IPS-18c (cell line): ENCODE data around the gene TDRD12.
"Not testable (repeated sequence)": the region's sequence is repeated elsewhere in the genome, so short reads cannot be mapped to it uniquely, and the experiment has no call there.

Source experiments
- H3K4me3 ChIP-seq: 2 replicates; pipeline ENCODE4 v1.7.0; 2013; ENCODE audit warnings: low read depth, mild to moderate bottlenecking, low read length, moderate library complexity; ENCODE audit not compliant: insufficient read depth
- H3K9me3 ChIP-seq: one replicate; pipeline ENCODE4 v1.6.1; 2013; ENCODE audit warnings: mild to moderate bottlenecking, low read length, moderate library complexity; ENCODE audit not compliant: control insufficient read depth, insufficient read depth

The TDRD12 gene

GRCh38 chr19:32735936-32736335, 16.4 kb downstream of the TDRD12 start:
- H3K9me3 ChIP-seq: no peaks in the 10 kb centered on the region
- no peak overlapping the region for H3K4me3 ChIP-seq

- no peaks in the 10 kb centered on the region for H3K9me3 ChIP-seq
- H3K4me3 ChIP-seq: no peak overlapping the region
Measured at GRCh38 chr19:32743021-32743420, 23.5 kb downstream of the TDRD12 start.

- Histone ChIP-seq H3K4me3 (no peak overlapping the region), H3K9me3 (no peaks in the 10 kb centered on the region)
Measured at GRCh38 chr19:32743447-32743846, 23.9 kb downstream of the TDRD12 start.

- Histone ChIP-seq H3K4me3 (no peak overlapping the region), H3K9me3 (no peaks in the 10 kb centered on the region)
Measured at GRCh38 chr19:32744555-32745325, 25.2 kb downstream of the TDRD12 start.

GRCh38 chr19:32745594-32746251, 26.2 kb downstream of the TDRD12 start:
- not testable (repeated sequence) for H3K4me3 ChIP-seq, H3K9me3 ChIP-seq

- not testable (repeated sequence) for H3K9me3 ChIP-seq, H3K4me3 ChIP-seq
Measured at GRCh38 chr19:32746631-32747196, 27.1 kb downstream of the TDRD12 start.

- no peak overlapping the region for H3K4me3 ChIP-seq
Measured at GRCh38 chr19:32748497-32748896, 28.9 kb downstream of the TDRD12 start.

GRCh38 chr19:32748948-32749347, 29.4 kb downstream of the TDRD12 start:
- no peak overlapping the region for H3K4me3 ChIP-seq

More at GRCh38 chr19:32748497-32748896, 28.9 kb downstream of the TDRD12 start:
- H3K9me3 ChIP-seq: no peaks in the 10 kb centered on the region

GRCh38 chr19:32749361-32749760, 29.8 kb downstream of the TDRD12 start:
- no peak overlapping the region for H3K4me3 ChIP-seq
- no peaks in the 10 kb centered on the region for H3K9me3 ChIP-seq

More at GRCh38 chr19:32748948-32749347, 29.4 kb downstream of the TDRD12 start:
- no peaks in the 10 kb centered on the region for H3K9me3 ChIP-seq

GRCh38 chr19:32750441-32751055, 31.0 kb downstream of the TDRD12 start:
- no peaks in the 10 kb centered on the region for H3K9me3 ChIP-seq
- H3K4me3 ChIP-seq: no peak overlapping the region

- Histone ChIP-seq H3K4me3 (no peak overlapping the region), H3K9me3 (no peaks in the 10 kb centered on the region)
Measured at GRCh38 chr19:32751066-32751465, 31.5 kb downstream of the TDRD12 start.

GRCh38 chr19:32757189-32757588, 37.6 kb downstream of the TDRD12 start:
- no peaks in the 10 kb centered on the region for H3K9me3 ChIP-seq
- no peak overlapping the region for H3K4me3 ChIP-seq

- not testable (repeated sequence) for H3K9me3 ChIP-seq
Measured at GRCh38 chr19:32765365-32765764, 45.8 kb downstream of the TDRD12 start.

GRCh38 chr19:32767951-32768679, 48.5 kb downstream of the TDRD12 start:
- H3K4me3 ChIP-seq: no peak overlapping the region
- H3K9me3 ChIP-seq: peaks cover 2% of the 10 kb centered on the region

More at GRCh38 chr19:32765365-32765764, 45.8 kb downstream of the TDRD12 start:
- not testable (repeated sequence) for H3K4me3 ChIP-seq

GRCh38 chr19:32771596-32771995, 52.0 kb downstream of the TDRD12 start:
- Histone ChIP-seq H3K4me3 (no peak overlapping the region), H3K9me3 (peaks cover 5% of the 10 kb centered on the region)

- no peak overlapping the region for H3K4me3 ChIP-seq
- peaks cover 5% of the 10 kb centered on the region for H3K9me3 ChIP-seq
Measured at GRCh38 chr19:32773126-32773525, 53.6 kb downstream of the TDRD12 start.

GRCh38 chr19:32779082-32779481, 59.5 kb downstream of the TDRD12 start:
- Histone ChIP-seq H3K4me3 (no peak overlapping the region), H3K9me3 (peaks cover 3% of the 10 kb centered on the region)
